HEK293 (cell line): Measurements from ENCODE around the gene SERTAD1.

Experiments
- CTCF ChIA-PET: fragments of 350-600 bp; formaldehyde crosslinking; extraction: SDS; loops from one replicate; lab custom pipeline; 2021; ENCODE audit warnings: antibody characterized with exemption; lab: Yijun Ruan, JAX
- POLR2A ChIA-PET: fragments of 300-600 bp; formaldehyde crosslinking; extraction: SDS; loops from one replicate; lab custom pipeline; 2020; ENCODE audit warnings: antibody characterized with exemption, inconsistent platforms; lab: Yijun Ruan, JAX
- H3K27ac ChIP-seq: fragments of 200-500 bp; sonication (Bioruptor generic); 2 replicates; pipeline ENCODE4 v1.5.1; 2014; ENCODE audit warnings: low read depth, low read length, control low read depth, inconsistent platforms; ENCODE audit errors: extremely low read depth
- H3K36me3 ChIP-seq, 2 experiments: fragments of 200-500 bp in 1 of 2; sonication (Bioruptor generic) in 1 of 2; 1 replicate in 1 of 2; 2 replicates in 1 of 2; pipeline ENCODE4 v1.5.1; 2014 to 2017; ENCODE audit warnings: inconsistent platforms in 2 of 2, low read length in 2 of 2; ENCODE audit not compliant: control insufficient read depth in 2 of 2, insufficient read depth in 1 of 2
- H3K4me1 ChIP-seq: fragments of 200-500 bp; sonication (Bioruptor generic); 2 replicates; pipeline ENCODE4 v1.5.1; 2014; ENCODE audit warnings: mild to moderate bottlenecking, low read length, inconsistent platforms; ENCODE audit not compliant: control insufficient read depth, insufficient read depth
- H3K4me3 ChIP-seq: 2 replicates; pipeline ENCODE4 v1.5.1; 2011; ENCODE audit warnings: low read depth, mild to moderate bottlenecking, control low read depth, low read length, moderate library complexity
- H3K9me3 ChIP-seq: fragments of 200-500 bp; sonication (Bioruptor generic); 2 replicates; pipeline ENCODE4 v1.5.1; 2014; ENCODE audit warnings: low read depth, low read length, inconsistent platforms; ENCODE audit not compliant: control insufficient read depth, insufficient read depth
- GLIS2 ChIP-seq: fragments of 450-650 bp; formaldehyde crosslinking; IDR thresholded peaks from 2 replicates; pipeline ENCODE4 v1.5.1; 2016; ENCODE audit warnings: missing biosample characterization, missing genetic modification characterization
- HOXC10 ChIP-seq: sonication (generic); formaldehyde crosslinking; IDR thresholded peaks from 2 replicates; pipeline ENCODE4 v1.8.1; 2023; ENCODE audit warnings: mild to moderate bottlenecking, missing genetic modification reagents
- KLF1 ChIP-seq: fragments of 450-650 bp; formaldehyde crosslinking; IDR thresholded peaks from 2 replicates; pipeline ENCODE4 v1.5.1; 2016; ENCODE audit warnings: missing biosample characterization, missing genetic modification characterization
- KLF8 ChIP-seq: fragments of 450-650 bp; formaldehyde crosslinking; IDR thresholded peaks from 2 replicates; pipeline ENCODE4 v1.5.1; 2016; ENCODE audit warnings: missing biosample characterization, missing genetic modification characterization
- ZFHX2 ChIP-seq: fragments of 450-650 bp; formaldehyde crosslinking; conservative IDR thresholded peaks from 2 replicates; pipeline ENCODE4 v1.5.1; 2016; ENCODE audit warnings: missing biosample characterization, missing genetic modification characterization
- ZNF335 ChIP-seq: fragments of 450-650 bp; formaldehyde crosslinking; conservative IDR thresholded peaks from 2 replicates; pipeline ENCODE4 v1.5.1; 2016; ENCODE audit warnings: missing biosample characterization, missing genetic modification characterization
- ZNF341 ChIP-seq: fragments of 450-650 bp; formaldehyde crosslinking; IDR thresholded peaks from 2 replicates; pipeline ENCODE4; 2016; ENCODE audit warnings: low read depth, missing biosample characterization, missing genetic modification characterization
- ZNF530 ChIP-seq: fragments of 450-650 bp; formaldehyde crosslinking; IDR thresholded peaks from 2 replicates; pipeline ENCODE4 v1.5.1; 2016; ENCODE audit warnings: low read depth, missing biosample characterization, missing genetic modification characterization
- TF ChIP-seq, protein P1 (sequence below): fragments of 450-650 bp; formaldehyde crosslinking; IDR thresholded peaks from 2 replicates; pipeline ENCODE4 v1.5.1; 2016; ENCODE audit warnings: missing biosample characterization, missing genetic modification characterization
- TF ChIP-seq, protein P2 (sequence below): fragments of 450-650 bp; formaldehyde crosslinking; IDR thresholded peaks from 2 replicates; pipeline ENCODE4 v1.5.1; 2016; ENCODE audit warnings: missing biosample characterization, missing genetic modification characterization
- TF ChIP-seq, protein P3 (sequence below): fragments of 450-650 bp; formaldehyde crosslinking; IDR thresholded peaks from 2 replicates; pipeline ENCODE4 v1.5.1; 2016; ENCODE audit warnings: missing biosample characterization, missing genetic modification characterization
- TF ChIP-seq, protein P4 (sequence below): fragments of 450-650 bp; formaldehyde crosslinking; IDR thresholded peaks from 2 replicates; pipeline ENCODE4 v1.5.1; 2017; ENCODE audit warnings: missing biosample characterization, missing genetic modification characterization
- TF ChIP-seq, protein P5 (sequence below): fragments of 450-650 bp; formaldehyde crosslinking; IDR thresholded peaks from 2 replicates; pipeline ENCODE4 v1.5.1; 2016; ENCODE audit warnings: missing biosample characterization, missing genetic modification characterization, low read depth

The SERTAD1 gene

DNA sequence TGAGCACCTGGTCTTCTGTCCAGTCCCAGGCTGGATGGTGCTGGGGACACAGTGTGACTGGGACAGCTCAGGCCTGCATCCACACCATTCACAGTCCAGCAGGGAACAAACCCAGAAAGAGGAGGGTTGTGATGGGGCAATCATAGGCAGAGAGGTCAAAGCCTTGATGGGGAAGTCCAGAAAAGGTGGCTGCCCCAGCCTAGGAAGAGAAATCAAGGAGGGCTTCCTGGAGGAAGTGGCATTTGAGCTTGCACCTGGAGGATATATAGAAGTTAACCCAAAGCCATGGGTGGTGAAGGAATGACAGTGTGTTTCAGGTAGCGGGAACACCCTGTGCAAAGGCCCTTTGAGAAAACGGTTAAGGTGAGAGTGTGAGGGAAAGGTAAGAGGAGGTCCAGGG is 10.0 kb downstream of the SERTAD1 start (continued):
- TF ChIP-seq ZNF341 (tag by site-specific recombination), result no peak
- TF ChIP-seq KLF8, result peak; percentile 52

DNA sequence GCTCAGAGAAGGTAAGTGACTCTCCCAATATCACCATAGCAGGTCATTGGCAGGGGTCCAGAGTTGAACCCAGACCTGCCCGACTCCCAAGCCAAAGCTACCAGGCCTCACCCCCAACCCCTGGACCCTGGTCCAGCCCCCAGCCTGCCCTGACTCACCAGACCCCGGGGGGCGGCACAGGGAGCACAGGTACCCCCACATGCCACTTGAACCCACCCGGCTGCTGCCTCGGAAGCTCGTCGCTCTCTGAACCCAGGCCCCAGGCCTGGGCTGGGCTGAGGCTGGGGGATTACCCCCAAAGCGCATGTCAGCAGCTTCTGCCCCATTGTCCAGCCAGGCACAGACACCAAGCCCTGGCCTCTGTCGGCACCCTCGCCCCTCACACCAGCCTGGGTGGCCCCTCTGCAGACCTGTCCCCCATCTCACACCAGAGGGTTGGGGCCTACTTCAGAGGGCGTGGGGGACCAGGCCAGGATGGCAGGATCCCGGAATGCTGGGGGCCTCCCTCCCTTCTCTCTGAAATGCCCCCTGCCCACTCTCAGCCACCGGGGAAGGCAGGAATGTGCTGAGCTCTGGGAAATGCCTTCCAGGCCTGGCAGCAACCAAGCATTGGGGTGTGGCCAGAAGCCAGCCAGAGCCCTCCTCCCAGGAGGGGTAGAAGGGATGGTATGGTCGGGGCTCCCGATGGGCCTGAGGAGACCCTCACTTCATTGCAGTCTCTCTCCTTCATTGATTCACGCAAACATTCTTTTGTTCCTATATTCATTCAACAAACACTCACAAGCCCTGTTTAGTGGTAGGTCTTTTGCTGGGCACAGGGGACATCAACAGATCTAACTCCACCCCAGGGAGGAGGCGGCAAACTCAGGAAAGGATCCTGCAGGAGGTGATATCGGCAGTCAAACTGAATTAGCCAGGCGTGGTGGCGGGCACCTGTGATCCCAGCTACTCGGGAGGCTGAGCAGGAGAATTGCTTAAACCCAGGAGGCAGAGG is 11.0 kb downstream of the SERTAD1 start:
- Histone ChIP-seq H3K9me3 (no peaks in the 10 kb centered on the region), H3K27ac (no peak overlapping the region), H3K4me1 (peaks cover 8% of the 10 kb centered on the region; the same call in 1 of the 2 replicates), H3K4me3 (no peak overlapping the region), H3K36me3 (no peaks in the 10 kb centered on the region; a peak in 1 of 3 replicates)
- POLR2A ChIA-PET, result interaction anchor here (0.6 to 5.5 kb wide), 5 partner anchors 11 to 49 kb away, joined by 4 to 38 read pairs (median 4); partner anchors contain the start of gene SERTAD1
- CTCF ChIA-PET, result interaction anchor here (0.6 to 2.0 kb wide), 10 partner anchors 9 to 1363 kb away, joined by 3 to 9 read pairs (median 3); no protein-coding TSS in a partner anchor
- peak; percentile 75 for TF ChIP-seq GLIS2 (tag by site-specific recombination)
- TF ChIP-seq, protein P1, sequence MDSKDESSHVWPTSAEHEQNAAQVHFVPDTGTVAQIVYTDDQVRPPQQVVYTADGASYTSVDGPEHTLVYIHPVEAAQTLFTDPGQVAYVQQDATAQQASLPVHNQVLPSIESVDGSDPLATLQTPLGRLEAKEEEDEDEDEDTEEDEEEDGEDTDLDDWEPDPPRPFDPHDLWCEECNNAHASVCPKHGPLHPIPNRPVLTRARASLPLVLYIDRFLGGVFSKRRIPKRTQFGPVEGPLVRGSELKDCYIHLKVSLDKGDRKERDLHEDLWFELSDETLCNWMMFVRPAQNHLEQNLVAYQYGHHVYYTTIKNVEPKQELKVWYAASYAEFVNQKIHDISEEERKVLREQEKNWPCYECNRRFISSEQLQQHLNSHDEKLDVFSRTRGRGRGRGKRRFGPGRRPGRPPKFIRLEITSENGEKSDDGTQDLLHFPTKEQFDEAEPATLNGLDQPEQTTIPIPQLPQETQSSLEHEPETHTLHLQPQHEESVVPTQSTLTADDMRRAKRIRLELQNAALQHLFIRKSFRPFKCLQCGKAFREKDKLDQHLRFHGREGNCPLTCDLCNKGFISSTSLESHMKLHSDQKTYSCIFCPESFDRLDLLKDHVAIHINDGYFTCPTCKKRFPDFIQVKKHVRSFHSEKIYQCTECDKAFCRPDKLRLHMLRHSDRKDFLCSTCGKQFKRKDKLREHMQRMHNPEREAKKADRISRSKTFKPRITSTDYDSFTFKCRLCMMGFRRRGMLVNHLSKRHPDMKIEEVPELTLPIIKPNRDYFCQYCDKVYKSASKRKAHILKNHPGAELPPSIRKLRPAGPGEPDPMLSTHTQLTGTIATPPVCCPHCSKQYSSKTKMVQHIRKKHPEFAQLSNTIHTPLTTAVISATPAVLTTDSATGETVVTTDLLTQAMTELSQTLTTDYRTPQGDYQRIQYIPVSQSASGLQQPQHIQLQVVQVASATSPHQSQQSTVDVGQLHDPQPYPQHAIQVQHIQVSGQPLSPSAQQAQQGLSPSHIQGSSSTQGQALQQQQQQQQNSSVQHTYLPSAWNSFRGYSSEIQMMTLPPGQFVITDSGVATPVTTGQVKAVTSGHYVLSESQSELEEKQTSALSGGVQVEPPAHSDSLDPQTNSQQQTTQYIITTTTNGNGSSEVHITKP (tag by site-specific recombination), result peak; percentile 54; the same call in 1 of the 2 replicates
- peak; percentile 23; the same call in 1 of the 2 replicates for TF ChIP-seq KLF1 (tag by site-specific recombination)
- TF ChIP-seq, protein P2, sequence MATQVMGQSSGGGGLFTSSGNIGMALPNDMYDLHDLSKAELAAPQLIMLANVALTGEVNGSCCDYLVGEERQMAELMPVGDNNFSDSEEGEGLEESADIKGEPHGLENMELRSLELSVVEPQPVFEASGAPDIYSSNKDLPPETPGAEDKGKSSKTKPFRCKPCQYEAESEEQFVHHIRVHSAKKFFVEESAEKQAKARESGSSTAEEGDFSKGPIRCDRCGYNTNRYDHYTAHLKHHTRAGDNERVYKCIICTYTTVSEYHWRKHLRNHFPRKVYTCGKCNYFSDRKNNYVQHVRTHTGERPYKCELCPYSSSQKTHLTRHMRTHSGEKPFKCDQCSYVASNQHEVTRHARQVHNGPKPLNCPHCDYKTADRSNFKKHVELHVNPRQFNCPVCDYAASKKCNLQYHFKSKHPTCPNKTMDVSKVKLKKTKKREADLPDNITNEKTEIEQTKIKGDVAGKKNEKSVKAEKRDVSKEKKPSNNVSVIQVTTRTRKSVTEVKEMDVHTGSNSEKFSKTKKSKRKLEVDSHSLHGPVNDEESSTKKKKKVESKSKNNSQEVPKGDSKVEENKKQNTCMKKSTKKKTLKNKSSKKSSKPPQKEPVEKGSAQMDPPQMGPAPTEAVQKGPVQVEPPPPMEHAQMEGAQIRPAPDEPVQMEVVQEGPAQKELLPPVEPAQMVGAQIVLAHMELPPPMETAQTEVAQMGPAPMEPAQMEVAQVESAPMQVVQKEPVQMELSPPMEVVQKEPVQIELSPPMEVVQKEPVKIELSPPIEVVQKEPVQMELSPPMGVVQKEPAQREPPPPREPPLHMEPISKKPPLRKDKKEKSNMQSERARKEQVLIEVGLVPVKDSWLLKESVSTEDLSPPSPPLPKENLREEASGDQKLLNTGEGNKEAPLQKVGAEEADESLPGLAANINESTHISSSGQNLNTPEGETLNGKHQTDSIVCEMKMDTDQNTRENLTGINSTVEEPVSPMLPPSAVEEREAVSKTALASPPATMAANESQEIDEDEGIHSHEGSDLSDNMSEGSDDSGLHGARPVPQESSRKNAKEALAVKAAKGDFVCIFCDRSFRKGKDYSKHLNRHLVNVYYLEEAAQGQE, result no peak

DNA sequence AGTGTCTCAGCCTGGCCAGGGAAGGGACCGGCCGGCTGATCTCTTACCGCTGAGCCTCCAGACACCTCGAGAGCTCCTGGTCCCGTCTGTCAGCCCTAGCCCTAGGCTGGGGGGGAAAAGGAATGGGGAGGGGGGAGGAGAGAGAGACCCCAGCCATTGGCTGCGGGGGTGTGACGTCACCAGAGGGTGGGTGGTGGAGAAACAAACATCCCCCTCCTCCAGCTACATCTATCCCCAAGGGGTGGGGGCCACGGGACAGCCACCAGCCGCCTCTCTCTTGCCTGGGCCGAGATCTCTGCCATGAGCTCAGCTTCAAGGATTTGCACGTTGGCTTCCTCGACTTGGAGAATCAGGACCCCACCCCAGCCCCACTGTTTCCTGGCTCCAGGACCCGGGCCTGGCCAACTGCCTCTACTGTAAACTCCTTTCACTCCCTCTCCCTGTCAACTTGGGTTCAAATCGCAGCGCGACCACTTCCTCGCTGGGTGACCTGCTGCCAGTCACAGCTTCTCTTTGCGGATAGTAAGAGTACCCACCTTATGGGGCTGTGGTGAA is 12.4 kb downstream of the SERTAD1 start, which contains the start of gene PRX:
Gene PRX, minus strand, starts transcription at position 88 of the 555 bp plus-strand sequence. CDS start 5,446 bp downstream, outside the sequence.
- peak within 1 kb of the TSS; percentile 30; the same call in 1 of the 2 replicates for H3K27ac ChIP-seq
- H3K36me3 ChIP-seq, result no peaks in the 10 kb centered on the region
- H3K9me3 ChIP-seq, result no peaks in the 10 kb centered on the region
- CTCF ChIA-PET, result interaction anchor here (0.6 to 2.0 kb wide), 6 partner anchors 11 to 203 kb away, joined by 3 to 9 read pairs (median 4); partner anchors contain the start of gene SERTAD1
- TF ChIP-seq, protein P3, sequence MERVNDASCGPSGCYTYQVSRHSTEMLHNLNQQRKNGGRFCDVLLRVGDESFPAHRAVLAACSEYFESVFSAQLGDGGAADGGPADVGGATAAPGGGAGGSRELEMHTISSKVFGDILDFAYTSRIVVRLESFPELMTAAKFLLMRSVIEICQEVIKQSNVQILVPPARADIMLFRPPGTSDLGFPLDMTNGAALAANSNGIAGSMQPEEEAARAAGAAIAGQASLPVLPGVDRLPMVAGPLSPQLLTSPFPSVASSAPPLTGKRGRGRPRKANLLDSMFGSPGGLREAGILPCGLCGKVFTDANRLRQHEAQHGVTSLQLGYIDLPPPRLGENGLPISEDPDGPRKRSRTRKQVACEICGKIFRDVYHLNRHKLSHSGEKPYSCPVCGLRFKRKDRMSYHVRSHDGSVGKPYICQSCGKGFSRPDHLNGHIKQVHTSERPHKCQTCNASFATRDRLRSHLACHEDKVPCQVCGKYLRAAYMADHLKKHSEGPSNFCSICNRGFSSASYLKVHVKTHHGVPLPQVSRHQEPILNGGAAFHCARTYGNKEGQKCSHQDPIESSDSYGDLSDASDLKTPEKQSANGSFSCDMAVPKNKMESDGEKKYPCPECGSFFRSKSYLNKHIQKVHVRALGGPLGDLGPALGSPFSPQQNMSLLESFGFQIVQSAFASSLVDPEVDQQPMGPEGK, result peak; percentile 39; the same call in 1 of the 2 replicates
- no peak for TF ChIP-seq ZNF530 (tag by site-specific recombination)
- TF ChIP-seq ZNF335 (tag by site-specific recombination), result 0 out of 2 replicates have a peak, but pooled peaks have one; percentile 20
- TF ChIP-seq, protein P4, sequence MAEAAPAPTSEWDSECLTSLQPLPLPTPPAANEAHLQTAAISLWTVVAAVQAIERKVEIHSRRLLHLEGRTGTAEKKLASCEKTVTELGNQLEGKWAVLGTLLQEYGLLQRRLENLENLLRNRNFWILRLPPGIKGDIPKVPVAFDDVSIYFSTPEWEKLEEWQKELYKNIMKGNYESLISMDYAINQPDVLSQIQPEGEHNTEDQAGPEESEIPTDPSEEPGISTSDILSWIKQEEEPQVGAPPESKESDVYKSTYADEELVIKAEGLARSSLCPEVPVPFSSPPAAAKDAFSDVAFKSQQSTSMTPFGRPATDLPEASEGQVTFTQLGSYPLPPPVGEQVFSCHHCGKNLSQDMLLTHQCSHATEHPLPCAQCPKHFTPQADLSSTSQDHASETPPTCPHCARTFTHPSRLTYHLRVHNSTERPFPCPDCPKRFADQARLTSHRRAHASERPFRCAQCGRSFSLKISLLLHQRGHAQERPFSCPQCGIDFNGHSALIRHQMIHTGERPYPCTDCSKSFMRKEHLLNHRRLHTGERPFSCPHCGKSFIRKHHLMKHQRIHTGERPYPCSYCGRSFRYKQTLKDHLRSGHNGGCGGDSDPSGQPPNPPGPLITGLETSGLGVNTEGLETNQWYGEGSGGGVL (tag by site-specific recombination), result peak; percentile 49; the same call in 1 of the 2 replicates
- TF ChIP-seq, protein P5, sequence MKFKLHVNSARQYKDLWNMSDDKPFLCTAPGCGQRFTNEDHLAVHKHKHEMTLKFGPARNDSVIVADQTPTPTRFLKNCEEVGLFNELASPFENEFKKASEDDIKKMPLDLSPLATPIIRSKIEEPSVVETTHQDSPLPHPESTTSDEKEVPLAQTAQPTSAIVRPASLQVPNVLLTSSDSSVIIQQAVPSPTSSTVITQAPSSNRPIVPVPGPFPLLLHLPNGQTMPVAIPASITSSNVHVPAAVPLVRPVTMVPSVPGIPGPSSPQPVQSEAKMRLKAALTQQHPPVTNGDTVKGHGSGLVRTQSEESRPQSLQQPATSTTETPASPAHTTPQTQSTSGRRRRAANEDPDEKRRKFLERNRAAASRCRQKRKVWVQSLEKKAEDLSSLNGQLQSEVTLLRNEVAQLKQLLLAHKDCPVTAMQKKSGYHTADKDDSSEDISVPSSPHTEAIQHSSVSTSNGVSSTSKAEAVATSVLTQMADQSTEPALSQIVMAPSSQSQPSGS, result peak; percentile 52; the same call in 1 of the 2 replicates
- no peak for TF ChIP-seq HOXC10
- TF ChIP-seq ZFHX2 (tag by site-specific recombination), result peak; percentile 50
- TF ChIP-seq, all 188 proteins: peak for 5
- Histone ChIP-seq H3K4me3 (no peak within 1 kb of the TSS), H3K4me1 (peaks cover 8% of the 10 kb centered on the region; the same call in 1 of the 2 replicates)
- POLR2A ChIA-PET, result interaction anchor here (1.3 to 5.5 kb wide), 5 partner anchors 7 to 65 kb away, joined by 3 to 38 read pairs (median 8); partner anchors contain the start of genes BLVRB, C19orf47, PLD3 and SERTAD1
